HCT116 (cell line): ENCODE results near the gene HIGD1C. TPM values are rescaled to one million over a fixed set of nuclear protein-coding genes. Genes with fewer than 3 reads are reported as not detected.

ENCODE experiments used
- ATAC-seq: fragments of 200-7000 bp; cut with Tn5 transposase; 2 replicates; pipeline ENCODE4 v1.9.1; 2020; ENCODE audit warnings: mild to moderate bottlenecking, moderate library complexity
- BruUV-seq: library from RNA; stranded (reverse); fragments of 400-500 nt; replicated peaks from 2 replicates; lab custom pipeline; 2021; lab: Mats Ljungman, UMichigan
- CTCF ChIA-PET: fragments of 300-600 bp; sonication (Branson Sonifier 250); formaldehyde crosslinking; loops from one replicate; lab custom pipeline; 2021; ENCODE audit warnings: antibody characterized with exemption; lab: Charles Lee
- POLR2A ChIA-PET: fragments of 300-600, 350-600 bp; sonication (Branson Sonifier 250); formaldehyde crosslinking; loops from one replicate; lab custom pipeline; 2021; ENCODE audit warnings: antibody characterized with exemption; lab: Charles Lee
- RAD21 ChIA-PET, 2 experiments: fragments of 300-600 bp; sonication (Branson Sonifier 250); formaldehyde crosslinking; loops; one replicate each; lab custom pipeline; 2023; ENCODE audit warnings: low total read pairs in 2 of 2; ENCODE audit not compliant: uncharacterized antibody in 2 of 2, unreplicated experiment in 2 of 2, low non-redundant PET in 1 of 2; lab: Charles Lee
- DNase-seq: peaks from one replicate; pipeline ENCODE4 v3.0.0-alpha.2; 2010; ENCODE audit warnings: low read depth, low spot score
- H2AFZ ChIP-seq: fragments of 200-600 bp; shearing (Covaris generic), sonication (generic); 2 replicates; pipeline ENCODE4 v1.6.1; 2017; ENCODE audit warnings: low read depth, mixed run types, mixed read lengths, antibody characterized with exemption, low read length; ENCODE audit not compliant: poor library complexity, severe bottlenecking
- H3K27ac ChIP-seq: 2 replicates; pipeline ENCODE4 v1.5.1; 2012; ENCODE audit warnings: low read depth, low read length
- H3K27me3 ChIP-seq: fragments of 200-600 bp; sonication (generic); 2 replicates; pipeline ENCODE4 v1.6.1; 2016; ENCODE audit warnings: mixed run types, low read length, mixed read lengths; ENCODE audit not compliant: insufficient read depth
- H3K36me3 ChIP-seq, 2 experiments: fragments of 200-500 bp in 1 of 2; fragments of 200-600 bp in 1 of 2; sonication (Bioruptor generic) in 1 of 2; sonication (generic) in 1 of 2; 2 replicates each; pipeline versions ENCODE4 v1.5.1 to v1.6.1; 2014 to 2016; ENCODE audit warnings: low read length in 2 of 2, inconsistent platforms in 1 of 2, mixed read lengths in 1 of 2, mixed run types in 1 of 2; ENCODE audit not compliant: insufficient read depth in 2 of 2, control insufficient read depth in 1 of 2
- H3K4me1 ChIP-seq, 2 experiments: fragments of 200-600 bp in 1 of 2; sonication (generic) in 1 of 2; 2 replicates each; pipeline versions ENCODE4 v1.5.1 to v1.6.1; 2012 to 2017; ENCODE audit warnings: low read length in 2 of 2, inconsistent platforms in 1 of 2, mild to moderate bottlenecking in 1 of 2, mixed read lengths in 1 of 2, mixed run types in 1 of 2, moderate library complexity in 1 of 2; ENCODE audit not compliant: insufficient read depth in 2 of 2, control insufficient read depth in 1 of 2
- H3K4me2 ChIP-seq: fragments of 200-600 bp; sonication (generic); 2 replicates; pipeline ENCODE4 v1.6.1; 2017; ENCODE audit warnings: mixed run types, low read length, mixed read lengths
- H3K4me3 ChIP-seq, 2 experiments: fragments of 200-600 bp in 1 of 2; sonication (generic) in 1 of 2; replicated peaks in 1 of 2; 2 replicates each; pipeline ENCODE4 v1.5.1; 2011 to 2016; ENCODE audit warnings: low read length in 2 of 2, control low read depth in 1 of 2, low read depth in 1 of 2, mild to moderate bottlenecking in 1 of 2, mixed read lengths in 1 of 2, mixed run types in 1 of 2
- H3K79me2 ChIP-seq: fragments of 200-600 bp; sonication (generic); 2 replicates; pipeline ENCODE4 v1.6.1; 2017; ENCODE audit warnings: mild to moderate bottlenecking, mixed run types, low read length, moderate library complexity, mixed read lengths; ENCODE audit not compliant: insufficient read depth
- H3K9ac ChIP-seq: fragments of 200-600 bp; sonication (generic); 2 replicates; pipeline ENCODE4 v1.6.1; 2016; ENCODE audit warnings: low read length, mixed read lengths
- H3K9me2 ChIP-seq: fragments of 200-600 bp; sonication (generic), shearing (Covaris generic); 2 replicates; pipeline ENCODE4 v1.6.1; 2017; ENCODE audit warnings: mixed run types, mild to moderate bottlenecking, moderate library complexity; ENCODE audit not compliant: insufficient read depth
- H3K9me3 ChIP-seq, 2 experiments: fragments of 200-500 bp in 1 of 2; fragments of 200-600 bp in 1 of 2; sonication (Bioruptor generic) in 1 of 2; sonication (generic) in 1 of 2; 2 replicates each; pipeline ENCODE4 v1.6.1; 2014 to 2017; ENCODE audit warnings: low read length in 2 of 2, mixed read lengths in 2 of 2, inconsistent platforms in 1 of 2, low read depth in 1 of 2, mild to moderate bottlenecking in 1 of 2, mixed run types in 1 of 2, moderate library complexity in 1 of 2; ENCODE audit not compliant: control insufficient read depth in 1 of 2, insufficient read depth in 1 of 2
- H4K20me1 ChIP-seq: fragments of 200-600 bp; sonication (generic), shearing (Covaris generic); 2 replicates; pipeline ENCODE4 v1.6.1; 2017; ENCODE audit warnings: mixed run types, mild to moderate bottlenecking, moderate library complexity; ENCODE audit not compliant: insufficient read depth
- ATF3 ChIP-seq: IDR thresholded peaks from 2 replicates; pipeline ENCODE4 v1.6.1; 2012
- CBX3 ChIP-seq: IDR thresholded peaks from 2 replicates; pipeline ENCODE4 v1.6.1; 2012; ENCODE audit warnings: low read depth
- CEBPB ChIP-seq: IDR thresholded peaks from 2 replicates; pipeline ENCODE4 v1.6.1; 2012; ENCODE audit warnings: low read depth
- EGR1 ChIP-seq: IDR thresholded peaks from 2 replicates; pipeline ENCODE4 v1.6.1; 2012; ENCODE audit warnings: low read depth
- ELF1 ChIP-seq: IDR thresholded peaks from 2 replicates; pipeline ENCODE4 v1.6.1; 2012; ENCODE audit warnings: low read depth, borderline replicate concordance
- EZH2 ChIP-seq: fragments of 200-600 bp; sonication (generic); IDR thresholded peaks from 2 replicates; pipeline ENCODE4 v1.6.1; 2017; ENCODE audit warnings: antibody characterized with exemption, mixed run types
- FOSL1 ChIP-seq: IDR thresholded peaks from 2 replicates; pipeline ENCODE4 v1.6.1; 2012; ENCODE audit warnings: low read depth
- POLR2A ChIP-seq: IDR thresholded peaks from 2 replicates; pipeline ENCODE4 v1.7.0; 2011; ENCODE audit warnings: borderline replicate concordance; ENCODE audit not compliant: insufficient read depth, insufficient read length; ENCODE audit errors: extremely low read depth
- POLR2AphosphoS5 ChIP-seq: IDR thresholded peaks from 2 replicates; pipeline ENCODE4 v1.6.1; 2011; ENCODE audit warnings: mild to moderate bottlenecking, low read depth, low read length, moderate library complexity
- RAD21 ChIP-seq: IDR thresholded peaks from 2 replicates; pipeline ENCODE4 v1.6.1; 2012; ENCODE audit warnings: low read depth, mild to moderate bottlenecking
- REST ChIP-seq: IDR thresholded peaks from 2 replicates; pipeline ENCODE4 v1.6.1; 2012; ENCODE audit warnings: low read depth
- SIN3A ChIP-seq: IDR thresholded peaks from 2 replicates; pipeline ENCODE4 v1.6.1; 2012; ENCODE audit warnings: low read depth
- SP1 ChIP-seq: IDR thresholded peaks from 2 replicates; pipeline ENCODE4 v1.6.1; 2012; ENCODE audit warnings: low read depth
- YY1 ChIP-seq: IDR thresholded peaks from 2 replicates; pipeline ENCODE4 v1.6.1; 2011; ENCODE audit warnings: low read length, low read depth, moderate library complexity, mild to moderate bottlenecking; ENCODE audit not compliant: insufficient replicate concordance; ENCODE audit errors: extremely low read depth
- ZNF274 ChIP-seq: fragments of 200-500 bp; sonication (Bioruptor generic); IDR thresholded peaks from 2 replicates; pipeline ENCODE4 v1.6.1; 2014; ENCODE audit warnings: mild to moderate bottlenecking, low read depth, low read length, inconsistent platforms
- intact Hi-C: fragments of 100-400 bp; cut with micrococcal nuclease; formaldehyde crosslinking; loops from 2 replicates; pipeline ENCODE4 v1.10.0; 2022
- total RNA-seq: library from RNA; stranded (reverse); gene quantifications from one replicate; pipeline ENCODE4 v1.2.1, GENCODE V29; 2021; ENCODE audit not compliant: unreplicated experiment
- TF ChIP-seq, protein P1 (sequence below): IDR thresholded peaks from 2 replicates; pipeline ENCODE4 v1.6.1; 2011; ENCODE audit warnings: mild to moderate bottlenecking, low read length, moderate library complexity; ENCODE audit not compliant: insufficient replicate concordance; ENCODE audit errors: extremely low read depth

Gene HIGD1C
- total RNA-seq, 1 experiment from 2014 or later, result not detected

- H2AFZ ChIP-seq, result no peak overlapping the region
- H3K79me2 ChIP-seq, result no peaks in the 10 kb centered on the region
- peak overlapping the region; percentile 57; the same call in 1 of the 2 replicates for H3K27ac ChIP-seq
- no peak for ATAC-seq
- no peaks in the 10 kb centered on the region for H4K20me1 ChIP-seq
- no peaks in the 10 kb centered on the region for H3K9me2 ChIP-seq
- H3K27me3 ChIP-seq, result no peaks in the 10 kb centered on the region
- H3K9me3 ChIP-seq, result no peaks in the 10 kb centered on the region
- no peak overlapping the region for H3K4me3 ChIP-seq
- H3K4me2 ChIP-seq, result no peak overlapping the region
- no peak for DNase-seq
- no TSS peak for BruUV-seq
- H3K4me1 ChIP-seq, result peaks cover 18 to 21% of the 10 kb centered on the region in 2 experiments; a peak in 3 of 4 replicates
- TF ChIP-seq YY1 (no peak), ZNF274 (no peak), CBX3 (no peak), RAD21 (no peak), REST (no peak), CEBPB (no peak), EGR1 (no peak), POLR2A (no peak), SIN3A (no peak), EZH2 (no peak), POLR2AphosphoS5 (no peak), SP1 (no peak), ATF3 (no peak), ELF1 (no peak), FOSL1 (no peak)
- TF ChIP-seq, protein P1, sequence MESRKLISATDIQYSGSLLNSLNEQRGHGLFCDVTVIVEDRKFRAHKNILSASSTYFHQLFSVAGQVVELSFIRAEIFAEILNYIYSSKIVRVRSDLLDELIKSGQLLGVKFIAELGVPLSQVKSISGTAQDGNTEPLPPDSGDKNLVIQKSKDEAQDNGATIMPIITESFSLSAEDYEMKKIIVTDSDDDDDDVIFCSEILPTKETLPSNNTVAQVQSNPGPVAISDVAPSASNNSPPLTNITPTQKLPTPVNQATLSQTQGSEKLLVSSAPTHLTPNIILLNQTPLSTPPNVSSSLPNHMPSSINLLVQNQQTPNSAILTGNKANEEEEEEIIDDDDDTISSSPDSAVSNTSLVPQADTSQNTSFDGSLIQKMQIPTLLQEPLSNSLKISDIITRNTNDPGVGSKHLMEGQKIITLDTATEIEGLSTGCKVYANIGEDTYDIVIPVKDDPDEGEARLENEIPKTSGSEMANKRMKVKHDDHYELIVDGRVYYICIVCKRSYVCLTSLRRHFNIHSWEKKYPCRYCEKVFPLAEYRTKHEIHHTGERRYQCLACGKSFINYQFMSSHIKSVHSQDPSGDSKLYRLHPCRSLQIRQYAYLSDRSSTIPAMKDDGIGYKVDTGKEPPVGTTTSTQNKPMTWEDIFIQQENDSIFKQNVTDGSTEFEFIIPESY, result no peak
- TF ChIP-seq, all 23 proteins: peak for 0
- Histone ChIP-seq H3K9ac (no peak overlapping the region), H3K36me3 (no peaks in the 10 kb centered on the region)
- intact Hi-C loops, result no loop called here
- POLR2A ChIA-PET, result no interaction called here
- RAD21 ChIA-PET, result no interaction called here
- CTCF ChIA-PET, result interaction anchor here (0.6 kb wide), 1 partner anchor 814 kb away, joined by 3 read pairs; the partner anchor contains the start of gene COX14
Measured at GRCh38 chr12:50925342-50925651, 27.0 kb upstream of the HIGD1C start.
